ENCODE data around the gene PTCH1. TPM values are rescaled to one million over a fixed set of nuclear protein-coding genes. Genes with fewer than 3 reads are reported as not detected.

PTCH1 gene
- total RNA-seq, 1 donor from 2014 or later, result 24.1 TPM

DNA sequence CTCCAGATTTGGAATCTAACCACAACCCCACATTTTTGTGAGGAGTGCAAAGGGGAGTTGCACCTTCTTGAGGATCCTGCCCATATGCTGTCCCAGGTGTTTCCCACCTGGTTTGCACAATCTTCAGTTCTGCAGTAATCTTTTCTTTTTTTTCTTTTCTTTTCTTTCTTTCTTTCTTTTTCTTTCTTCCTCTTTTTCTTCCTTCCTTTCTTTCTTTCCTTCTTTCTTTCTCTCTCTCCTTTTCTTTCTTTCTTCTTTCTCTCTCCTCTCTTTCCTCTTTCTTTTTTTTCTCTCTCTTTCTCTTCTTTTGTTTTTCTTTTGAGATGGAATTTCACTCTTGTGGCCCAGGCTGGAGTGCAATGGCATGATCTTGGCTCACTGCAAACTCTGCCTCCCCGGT, 109.2 kb downstream of the PTCH1 start:
- H3K27me3 Mint-ChIP-seq (ENCODE audit: unreplicated experiment), result no peaks in the 10 kb centered on the region
- no peak for DNase-seq (ENCODE audit: low spot score)
- H3K4me1 Mint-ChIP-seq (ENCODE audit: unreplicated experiment), result peaks cover 5% of the 10 kb centered on the region
- no peaks in the 10 kb centered on the region for H3K36me3 Mint-ChIP-seq (ENCODE audit: low read depth, unreplicated experiment)
- no peak overlapping the region for H3K27ac Mint-ChIP-seq (ENCODE audit: unreplicated experiment)
- TF ChIP-seq, protein P1, sequence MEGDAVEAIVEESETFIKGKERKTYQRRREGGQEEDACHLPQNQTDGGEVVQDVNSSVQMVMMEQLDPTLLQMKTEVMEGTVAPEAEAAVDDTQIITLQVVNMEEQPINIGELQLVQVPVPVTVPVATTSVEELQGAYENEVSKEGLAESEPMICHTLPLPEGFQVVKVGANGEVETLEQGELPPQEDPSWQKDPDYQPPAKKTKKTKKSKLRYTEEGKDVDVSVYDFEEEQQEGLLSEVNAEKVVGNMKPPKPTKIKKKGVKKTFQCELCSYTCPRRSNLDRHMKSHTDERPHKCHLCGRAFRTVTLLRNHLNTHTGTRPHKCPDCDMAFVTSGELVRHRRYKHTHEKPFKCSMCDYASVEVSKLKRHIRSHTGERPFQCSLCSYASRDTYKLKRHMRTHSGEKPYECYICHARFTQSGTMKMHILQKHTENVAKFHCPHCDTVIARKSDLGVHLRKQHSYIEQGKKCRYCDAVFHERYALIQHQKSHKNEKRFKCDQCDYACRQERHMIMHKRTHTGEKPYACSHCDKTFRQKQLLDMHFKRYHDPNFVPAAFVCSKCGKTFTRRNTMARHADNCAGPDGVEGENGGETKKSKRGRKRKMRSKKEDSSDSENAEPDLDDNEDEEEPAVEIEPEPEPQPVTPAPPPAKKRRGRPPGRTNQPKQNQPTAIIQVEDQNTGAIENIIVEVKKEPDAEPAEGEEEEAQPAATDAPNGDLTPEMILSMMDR (IDR thresholded peaks at IDR 0.05; ENCODE audit: unreplicated experiment), result no peak
- no peaks in the 10 kb centered on the region for H3K9me3 Mint-ChIP-seq (ENCODE audit: unreplicated experiment)
- no peak overlapping the region for H3K4me3 Mint-ChIP-seq (ENCODE audit: unreplicated experiment)

GRCh38 chr9:95406121-95406520, 110.7 kb downstream of the PTCH1 start:
- Mint-ChIP-seq H3K27ac (ENCODE audit: unreplicated experiment) (no peak overlapping the region), H3K4me3 (ENCODE audit: unreplicated experiment) (no peak overlapping the region)
- TF ChIP-seq, protein P1 (IDR thresholded peaks at IDR 0.05; ENCODE audit: unreplicated experiment), result no peak

DNA sequence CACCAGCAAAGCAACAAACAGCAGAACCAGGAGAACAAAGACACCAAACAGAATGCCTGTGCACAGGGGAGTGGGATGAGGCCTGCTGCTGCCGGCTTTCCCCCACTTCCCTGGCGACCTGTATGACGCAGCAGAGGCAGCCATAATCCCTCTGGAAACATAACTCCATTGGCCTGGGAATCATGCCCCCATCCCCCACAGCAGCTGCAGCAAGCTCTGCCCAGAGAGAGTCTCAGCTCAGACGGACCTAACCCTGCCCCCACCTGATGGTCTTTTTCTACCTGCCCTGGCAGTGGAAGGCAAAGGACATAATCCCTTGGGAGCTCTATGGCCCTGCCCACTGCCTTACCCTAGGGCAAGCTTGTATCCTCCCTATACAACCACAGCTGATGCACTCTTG, 117.5 kb downstream of the PTCH1 start:
- peaks cover 4% of the 10 kb centered on the region for H3K9me3 Mint-ChIP-seq (ENCODE audit: unreplicated experiment)
- no peak for DNase-seq (ENCODE audit: low spot score)
- no peak overlapping the region for H3K27ac Mint-ChIP-seq (ENCODE audit: unreplicated experiment)
- H3K27me3 Mint-ChIP-seq (ENCODE audit: unreplicated experiment), result no peaks in the 10 kb centered on the region
- H3K4me1 Mint-ChIP-seq (ENCODE audit: unreplicated experiment), result no peaks in the 10 kb centered on the region
- H3K4me3 Mint-ChIP-seq (ENCODE audit: unreplicated experiment), result no peak overlapping the region
- TF ChIP-seq, protein P1 (IDR thresholded peaks at IDR 0.05; ENCODE audit: unreplicated experiment), result no peak
- no peaks in the 10 kb centered on the region for H3K36me3 Mint-ChIP-seq (ENCODE audit: low read depth, unreplicated experiment)

More at GRCh38 chr9:95406121-95406520, 110.7 kb downstream of the PTCH1 start:
- Mint-ChIP-seq H3K27me3 (ENCODE audit: unreplicated experiment) (no peaks in the 10 kb centered on the region), H3K36me3 (ENCODE audit: low read depth, unreplicated experiment) (no peaks in the 10 kb centered on the region), H3K4me1 (ENCODE audit: unreplicated experiment) (peaks cover 5% of the 10 kb centered on the region), H3K9me3 (ENCODE audit: unreplicated experiment) (no peaks in the 10 kb centered on the region)
- no peak for DNase-seq (ENCODE audit: low spot score)

Other genes starting within 250 kb of the PTCH1 start
- gene FANCC, start 199.3 kb downstream of the PTCH1 start, total RNA-seq (ENCODE audit: unreplicated experiment), result 16.7 TPM